Subcutaneous preadipocyte (primary cell): ENCODE results near the gene MBTPS1. TPM values are rescaled to one million over a fixed set of nuclear protein-coding genes. Genes with fewer than 3 reads are reported as not detected.

Experiments
- small RNA-seq: library from RNA; depleted of rRNA; stranded (forward); fragments of <200 nt; gene quantifications from one replicate; pipeline ENCODE3, GENCODE V24; 2012
- total RNA-seq: library from RNA; depleted of rRNA; stranded (reverse); fragments of >200 nt; gene quantifications from 2 replicates; pipeline ENCODE4 v1.2.3, GENCODE V29; 2012

MBTPS1 gene
- 63.9 and 72.1 TPM in 2 replicates for total RNA-seq

GRCh38 chr16:84116720-84117493 lies at the start of gene MBTPS1:
Gene MBTPS1, minus strand, starts transcription at chr16:84116942. Its CDS starts 15,159 bp downstream, at chr16:84101783.

GRCh38 chr16:84144859-84145639 lies 28.3 kb upstream of the MBTPS1 start, which contains the start of the genes DNAAF1 and HSDL1:
Gene DNAAF1, plus strand, starts transcription at chr16:84145308. Its CDS starts 133 bp downstream, at chr16:84145441.
Gene HSDL1, minus strand, starts transcription at chr16:84145177. Its CDS starts 13,856 bp downstream, at chr16:84131321.

GRCh38 chr16:84042308-84042878 lies 74.3 kb downstream of the MBTPS1 start, which contains the start of gene SLC38A8:
Gene SLC38A8, minus strand, starts transcription at chr16:84042795. Its CDS starts 638 bp downstream, at chr16:84042157.

Small RNA genes lying within 50 kb of the gene (small RNA-seq; reads per million reads assigned to genes)
- not detected for gene RNA5SP432

Other genes starting within 250 kb of the MBTPS1 start
- gene MLYCD, start 217.8 kb downstream of the MBTPS1 start, total RNA-seq: 2.9 and 3.3 TPM in 2 replicates
- gene OSGIN1, start 163.7 kb downstream of the MBTPS1 start, total RNA-seq: 3.1 and 3.3 TPM in 2 replicates
- under 0.01 TPM in 1 of 2 replicates, not detected in the other for gene NECAB2, start 148.7 kb downstream of the MBTPS1 start, total RNA-seq
- gene SLC38A8, start 74.1 kb downstream of the MBTPS1 start, total RNA-seq: not detected in 2 replicates
- gene HSDL1, start 28.2 kb upstream of the MBTPS1 start, total RNA-seq: 13.1 and 13.2 TPM in 2 replicates
- not detected in 2 replicates for gene DNAAF1, start 28.4 kb upstream of the MBTPS1 start, total RNA-seq
- 23.1 and 27.6 TPM in 2 replicates for gene TAF1C, start 70.1 kb upstream of the MBTPS1 start, total RNA-seq
- gene ADAD2, start 74.2 kb upstream of the MBTPS1 start, total RNA-seq: not detected in 2 replicates
- not detected in 2 replicates for gene KCNG4, start 123.1 kb upstream of the MBTPS1 start, total RNA-seq
- gene WFDC1, start 177.9 kb upstream of the MBTPS1 start, total RNA-seq: under 0.01 and 0.20 TPM in 2 replicates